ENCODE data around the gene DOK1.
A peak's percentile ranks its signal among the peaks of the same experiment; 100 is the strongest.

DOK1 gene

DNA sequence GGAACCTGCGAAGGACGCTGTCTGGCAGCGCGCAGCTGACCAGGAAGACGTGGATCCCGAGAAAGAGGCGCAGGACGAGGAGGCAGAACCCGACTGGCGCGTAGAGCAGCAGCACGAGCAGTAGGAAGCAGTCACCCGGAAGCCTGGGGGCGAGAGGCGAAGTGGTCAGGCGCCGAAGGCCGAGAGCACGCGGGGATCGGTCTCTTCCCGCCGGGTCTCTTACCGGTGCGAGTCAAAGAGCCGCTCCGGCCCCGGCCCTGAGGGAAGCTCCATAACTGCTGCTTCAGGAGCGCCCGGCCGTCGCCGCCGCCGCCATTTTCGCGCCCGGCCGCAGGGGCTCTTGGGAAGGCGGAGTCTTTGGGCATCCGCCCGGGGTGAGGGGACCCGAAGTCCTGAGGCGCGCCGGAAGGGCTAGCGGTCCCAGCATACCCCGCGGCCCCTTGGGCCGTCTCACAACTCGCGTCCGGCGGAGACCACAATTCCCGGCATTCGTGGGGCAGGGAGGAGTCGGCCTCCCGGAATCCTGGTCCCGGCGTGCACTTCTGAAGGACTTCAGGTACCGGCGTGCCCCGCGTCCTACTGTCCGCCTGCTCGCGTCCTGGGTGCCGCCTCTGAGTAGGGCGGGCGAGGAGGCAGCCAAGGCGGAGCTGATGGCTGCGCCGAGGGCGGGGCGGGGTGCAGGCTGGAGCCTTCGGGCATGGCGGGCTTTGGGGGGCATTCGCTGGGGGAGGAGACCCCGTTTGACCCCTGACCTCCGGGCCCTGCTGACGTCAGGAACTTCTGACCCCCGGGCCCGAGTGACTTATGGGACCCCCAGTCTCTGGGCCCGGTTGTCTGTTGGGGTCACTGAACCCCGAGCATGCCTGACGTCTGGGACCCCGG is 24.9 kb upstream of the DOK1 start, which contains the start of the genes AUP1 and HTRA2:
AUP1 (minus strand) TSS at position 350 of the 882 bp plus-strand sequence; CDS start at position 273, 77 bp downstream.
HTRA2 (plus strand) TSS at position 577 of the 882 bp plus-strand sequence; CDS start at position 651, 74 bp downstream.
- peaks cover 31% of the 10 kb centered on the region for H3K4me1 ChIP-seq (ENCODE audit: control insufficient read depth, insufficient read depth, low read length)
- H3K36me3 ChIP-seq (ENCODE audit: control insufficient read depth, insufficient read depth, low read length), result peaks cover 16% of the 10 kb centered on the region
- H3K9ac ChIP-seq (ENCODE audit: low read length), result peak within 1 kb of the TSS; percentile 94
- peak within 1 kb of the TSS; percentile 95 for H3K4me3 ChIP-seq (ENCODE audit: low read length)
- no peaks in the 10 kb centered on the region for H3K9me3 ChIP-seq (ENCODE audit: control insufficient read depth, low read length)
- no peaks in the 10 kb centered on the region for H3K27me3 ChIP-seq (ENCODE audit: control insufficient read depth, insufficient read depth, low read length)

DNA sequence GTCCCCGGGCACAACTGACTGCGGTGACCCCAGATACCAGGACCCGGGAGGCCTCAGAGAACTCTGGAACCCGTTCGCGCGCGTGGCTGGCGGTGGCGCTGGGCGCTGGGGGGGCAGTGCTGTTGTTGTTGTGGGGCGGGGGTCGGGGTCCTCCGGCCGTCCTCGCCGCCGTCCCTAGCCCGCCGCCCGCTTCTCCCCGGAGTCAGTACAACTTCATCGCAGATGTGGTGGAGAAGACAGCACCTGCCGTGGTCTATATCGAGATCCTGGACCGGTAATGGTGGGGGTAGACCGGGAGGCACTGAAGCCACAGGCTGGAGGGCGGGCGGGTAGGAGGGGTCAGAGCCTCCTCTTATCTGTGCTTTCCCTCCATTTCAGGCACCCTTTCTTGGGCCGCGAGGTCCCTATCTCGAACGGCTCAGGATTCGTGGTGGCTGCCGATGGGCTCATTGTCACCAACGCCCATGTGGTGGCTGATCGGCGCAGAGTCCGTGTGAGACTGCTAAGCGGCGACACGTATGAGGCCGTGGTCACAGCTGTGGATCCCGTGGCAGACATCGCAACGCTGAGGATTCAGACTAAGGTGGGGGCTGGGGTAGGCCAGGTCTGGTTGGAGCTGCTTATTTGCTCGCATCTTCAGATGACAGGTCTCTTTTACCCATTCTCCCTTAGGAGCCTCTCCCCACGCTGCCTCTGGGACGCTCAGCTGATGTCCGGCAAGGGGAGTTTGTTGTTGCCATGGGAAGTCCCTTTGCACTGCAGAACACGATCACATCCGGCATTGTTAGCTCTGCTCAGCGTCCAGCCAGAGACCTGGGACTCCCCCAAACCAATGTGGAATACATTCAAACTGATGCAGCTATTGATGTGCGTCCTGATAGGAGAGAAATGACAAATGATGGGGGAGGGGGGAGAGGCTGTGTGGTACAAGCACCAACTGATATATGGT is 24.0 kb upstream of the DOK1 start:
- peaks cover 16% of the 10 kb centered on the region for H3K36me3 ChIP-seq (ENCODE audit: control insufficient read depth, insufficient read depth, low read length)

DNA sequence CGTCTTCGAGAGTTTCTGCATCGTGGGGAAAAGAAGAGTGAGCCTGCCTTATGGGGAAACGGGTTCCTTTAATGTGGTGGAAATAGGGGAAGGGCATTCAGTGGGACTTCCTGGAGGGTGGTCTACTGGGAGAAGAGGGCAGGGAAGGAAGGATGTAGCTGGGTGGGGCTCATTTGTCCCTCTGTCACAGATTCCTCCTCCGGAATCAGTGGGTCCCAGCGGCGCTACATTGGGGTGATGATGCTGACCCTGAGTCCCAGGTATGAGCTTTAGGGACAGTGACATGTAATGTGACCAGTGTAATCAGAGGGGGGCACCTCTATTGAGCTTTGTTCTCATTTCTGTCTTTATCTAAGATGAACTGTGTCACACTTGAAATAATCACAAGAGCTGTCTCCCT is 22.9 kb upstream of the DOK1 start:
- Histone ChIP-seq H3K4me3 (ENCODE audit: low read length) (no peak overlapping the region), H3K36me3 (ENCODE audit: control insufficient read depth, insufficient read depth, low read length) (peaks cover 13% of the 10 kb centered on the region), H3K4me1 (ENCODE audit: control insufficient read depth, insufficient read depth, low read length) (peaks cover 25% of the 10 kb centered on the region), H3K9me3 (ENCODE audit: control insufficient read depth, low read length) (no peaks in the 10 kb centered on the region), H3K27me3 (ENCODE audit: control insufficient read depth, insufficient read depth, low read length) (no peaks in the 10 kb centered on the region), H3K9ac (ENCODE audit: low read length) (no peak overlapping the region)

More for the DNA sequence above, 24.0 kb upstream of the DOK1 start:
- Histone ChIP-seq H3K4me1 (ENCODE audit: control insufficient read depth, insufficient read depth, low read length) (peaks cover 27% of the 10 kb centered on the region), H3K9ac (ENCODE audit: low read length) (peak overlapping the region; percentile 94), H3K27me3 (ENCODE audit: control insufficient read depth, insufficient read depth, low read length) (no peaks in the 10 kb centered on the region), H3K9me3 (ENCODE audit: control insufficient read depth, low read length) (no peaks in the 10 kb centered on the region), H3K4me3 (ENCODE audit: low read length) (peak overlapping the region; percentile 64)

DNA sequence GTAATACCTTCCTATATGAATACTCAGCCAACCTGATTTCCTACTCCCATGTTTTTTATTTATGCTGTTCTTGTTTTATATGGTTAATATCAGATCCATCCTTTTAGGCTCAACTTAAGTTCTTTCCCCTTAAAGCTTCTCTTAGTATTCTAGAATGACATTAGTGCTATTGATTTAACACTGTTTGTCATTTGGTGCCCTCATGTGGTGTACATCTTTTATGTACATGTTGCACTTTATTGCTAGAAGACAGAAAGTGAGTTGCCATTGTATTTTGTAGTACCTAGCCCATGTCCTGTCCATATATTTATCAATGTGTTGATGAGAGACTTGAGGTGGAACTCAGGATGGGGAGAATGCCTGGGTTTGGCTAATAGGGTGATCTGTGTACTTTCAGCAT is 22.3 kb upstream of the DOK1 start:
- H3K36me3 ChIP-seq (ENCODE audit: control insufficient read depth, insufficient read depth, low read length), result peaks cover 8% of the 10 kb centered on the region
- H3K9me3 ChIP-seq (ENCODE audit: control insufficient read depth, low read length), result no peaks in the 10 kb centered on the region
- H3K4me3 ChIP-seq (ENCODE audit: low read length), result no peak overlapping the region
- H3K27me3 ChIP-seq (ENCODE audit: control insufficient read depth, insufficient read depth, low read length), result no peaks in the 10 kb centered on the region
- no peak overlapping the region for H3K9ac ChIP-seq (ENCODE audit: low read length)
- peaks cover 25% of the 10 kb centered on the region for H3K4me1 ChIP-seq (ENCODE audit: control insufficient read depth, insufficient read depth, low read length)

DNA sequence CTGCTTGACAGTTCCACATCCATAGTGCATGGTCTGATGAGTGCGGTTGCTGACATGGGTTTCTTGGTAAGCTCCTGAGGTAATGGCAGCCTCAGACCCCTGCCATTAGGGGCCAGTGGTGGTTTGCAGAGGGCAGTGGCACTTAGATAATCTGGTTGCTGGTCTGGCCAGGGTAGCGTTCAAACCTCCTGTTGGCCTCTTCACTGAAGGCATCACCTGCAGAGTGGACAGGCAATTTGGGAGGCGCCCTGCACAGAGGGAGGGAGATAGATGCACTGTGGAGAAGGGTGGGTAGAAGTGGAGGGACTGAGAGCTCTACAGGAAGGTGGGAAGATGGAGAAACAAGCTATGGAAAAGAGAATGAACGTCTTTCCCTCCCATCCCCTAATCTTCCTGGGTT is 21.1 kb upstream of the DOK1 start:
- Histone ChIP-seq H3K9ac (ENCODE audit: low read length) (no peak overlapping the region), H3K27me3 (ENCODE audit: control insufficient read depth, insufficient read depth, low read length) (no peaks in the 10 kb centered on the region), H3K4me3 (ENCODE audit: low read length) (no peak overlapping the region)

DNA sequence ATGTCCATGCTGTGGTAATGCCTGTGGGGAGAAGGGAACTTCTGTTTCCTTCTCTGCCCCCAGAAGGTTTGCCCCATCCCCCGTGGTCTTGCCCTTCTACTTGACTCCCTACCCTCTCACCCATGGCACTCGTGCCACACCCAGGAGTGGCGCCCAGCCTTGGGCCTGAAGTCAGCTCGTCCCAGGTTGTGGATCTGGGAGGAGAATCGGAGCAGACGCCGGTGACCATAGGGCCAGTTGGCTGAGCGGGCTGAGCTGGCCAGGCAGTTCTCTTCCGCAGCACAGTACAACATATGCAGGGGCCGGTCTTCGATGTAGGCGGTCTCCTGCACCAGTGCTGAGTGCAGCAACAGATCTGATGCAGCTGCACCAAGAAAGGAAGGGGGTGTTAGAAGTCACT is 20.1 kb upstream of the DOK1 start:
- no peaks in the 10 kb centered on the region for H3K27me3 ChIP-seq (ENCODE audit: control insufficient read depth, insufficient read depth, low read length)
- no peaks in the 10 kb centered on the region for H3K36me3 ChIP-seq (ENCODE audit: control insufficient read depth, insufficient read depth, low read length)
- no peaks in the 10 kb centered on the region for H3K9me3 ChIP-seq (ENCODE audit: control insufficient read depth, low read length)

More for the DNA sequence above, 21.1 kb upstream of the DOK1 start:
- Histone ChIP-seq H3K36me3 (ENCODE audit: control insufficient read depth, insufficient read depth, low read length) (no peaks in the 10 kb centered on the region), H3K9me3 (ENCODE audit: control insufficient read depth, low read length) (no peaks in the 10 kb centered on the region), H3K4me1 (ENCODE audit: control insufficient read depth, insufficient read depth, low read length) (peaks cover 16% of the 10 kb centered on the region)

DNA sequence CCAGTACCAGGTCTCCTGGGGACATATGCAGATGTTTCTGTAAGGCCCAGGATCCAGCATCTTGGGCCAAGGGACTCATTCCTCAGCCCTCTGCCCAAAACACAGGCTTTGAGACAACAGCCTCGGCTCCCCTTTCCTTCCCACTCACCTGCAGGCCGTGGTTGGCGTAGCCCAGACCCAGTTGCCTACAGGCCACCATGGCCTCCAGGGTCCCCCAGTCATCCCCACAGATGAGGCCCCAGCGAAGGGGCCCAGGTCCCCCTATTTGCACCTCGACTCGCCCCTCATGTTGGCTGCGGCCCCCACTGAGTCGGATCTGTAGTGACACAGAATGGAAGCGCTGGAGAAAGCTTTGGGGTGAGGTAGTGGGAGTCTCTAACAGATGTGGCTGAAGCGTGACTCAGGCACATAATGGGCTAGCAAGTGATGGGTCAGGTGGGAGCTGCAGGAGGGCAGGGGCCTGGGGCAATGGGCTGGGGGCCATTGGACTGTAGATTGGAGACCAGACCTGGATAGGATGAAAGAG is 19.0 kb upstream of the DOK1 start:
- Histone ChIP-seq H3K9me3 (ENCODE audit: control insufficient read depth, low read length) (no peaks in the 10 kb centered on the region), H3K27me3 (ENCODE audit: control insufficient read depth, insufficient read depth, low read length) (no peaks in the 10 kb centered on the region), H3K9ac (ENCODE audit: low read length) (no peak overlapping the region), H3K4me1 (ENCODE audit: control insufficient read depth, insufficient read depth, low read length) (peaks cover 11% of the 10 kb centered on the region), H3K4me3 (ENCODE audit: low read length) (no peak overlapping the region), H3K36me3 (ENCODE audit: control insufficient read depth, insufficient read depth, low read length) (no peaks in the 10 kb centered on the region)

More for the DNA sequence above, 20.1 kb upstream of the DOK1 start:
- Histone ChIP-seq H3K9ac (ENCODE audit: low read length) (no peak overlapping the region), H3K4me1 (ENCODE audit: control insufficient read depth, insufficient read depth, low read length) (peaks cover 11% of the 10 kb centered on the region), H3K4me3 (ENCODE audit: low read length) (no peak overlapping the region)

DNA sequence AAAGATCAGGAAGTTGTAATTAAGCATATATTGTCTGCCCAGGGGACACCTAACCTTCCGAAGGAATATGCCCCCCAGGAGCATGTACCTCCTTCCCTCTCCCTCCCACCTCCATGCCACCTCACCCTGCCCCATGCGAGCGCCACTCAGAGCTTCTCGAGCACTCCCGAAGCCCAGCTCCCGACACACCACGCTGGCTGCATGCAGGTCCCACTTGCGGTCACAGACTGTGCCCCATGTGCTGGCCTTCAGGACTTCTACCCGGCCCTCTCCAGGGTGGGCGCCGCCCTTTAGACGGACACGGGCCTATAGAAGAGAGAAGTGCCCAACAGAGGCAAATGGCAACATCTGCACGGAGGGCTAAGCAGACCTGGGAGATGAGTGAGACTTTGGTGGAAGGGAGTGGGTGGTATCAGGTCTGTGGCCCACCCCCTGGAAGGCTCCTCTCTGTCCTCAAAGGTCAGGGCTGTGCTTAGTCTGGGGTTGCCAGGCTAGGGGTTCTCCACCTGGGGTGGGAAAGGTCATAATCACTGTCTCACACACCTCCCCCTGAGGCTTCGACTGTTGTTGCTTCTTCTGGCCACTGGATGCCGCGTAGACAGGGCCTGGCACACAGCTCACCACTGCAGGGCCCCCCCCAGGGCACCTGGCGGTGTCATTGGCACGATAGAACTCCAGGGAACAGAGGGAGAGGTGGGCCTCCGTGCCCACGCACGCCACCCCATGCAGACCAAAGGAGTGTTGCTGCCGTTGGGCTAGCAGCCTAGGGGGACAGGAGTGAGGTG is 18.2 kb upstream of the DOK1 start:
- Histone ChIP-seq H3K4me3 (ENCODE audit: low read length) (no peak overlapping the region), H3K4me1 (ENCODE audit: control insufficient read depth, insufficient read depth, low read length) (peaks cover 3% of the 10 kb centered on the region), H3K9ac (ENCODE audit: low read length) (no peak overlapping the region), H3K9me3 (ENCODE audit: control insufficient read depth, low read length) (no peaks in the 10 kb centered on the region), H3K36me3 (ENCODE audit: control insufficient read depth, insufficient read depth, low read length) (no peaks in the 10 kb centered on the region), H3K27me3 (ENCODE audit: control insufficient read depth, insufficient read depth, low read length) (no peaks in the 10 kb centered on the region)

DNA sequence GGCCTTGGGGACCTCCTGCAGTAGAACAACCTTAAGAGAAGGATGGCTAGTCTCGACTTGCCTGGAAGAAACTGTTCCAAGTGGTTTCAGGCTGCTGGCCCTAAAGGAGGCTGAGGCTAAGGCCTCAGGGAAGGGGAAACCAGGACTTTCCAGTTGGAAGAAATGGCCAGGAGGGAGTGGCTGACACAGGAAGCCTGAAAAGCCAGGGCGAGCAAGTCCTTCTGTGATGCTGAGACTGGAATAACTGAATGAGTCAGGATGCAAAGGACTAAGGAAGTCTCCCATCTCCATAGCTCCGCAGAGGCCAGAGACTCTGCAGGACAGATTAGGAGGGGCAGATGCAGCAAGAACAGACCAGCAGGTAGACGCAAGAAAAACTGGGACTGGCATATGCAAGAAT is 17.4 kb upstream of the DOK1 start:
- H3K36me3 ChIP-seq (ENCODE audit: control insufficient read depth, insufficient read depth, low read length), result no peaks in the 10 kb centered on the region
- no peaks in the 10 kb centered on the region for H3K4me1 ChIP-seq (ENCODE audit: control insufficient read depth, insufficient read depth, low read length)
- H3K9me3 ChIP-seq (ENCODE audit: control insufficient read depth, low read length), result no peaks in the 10 kb centered on the region
- H3K9ac ChIP-seq (ENCODE audit: low read length), result no peak overlapping the region
- no peak overlapping the region for H3K4me3 ChIP-seq (ENCODE audit: low read length)
- no peaks in the 10 kb centered on the region for H3K27me3 ChIP-seq (ENCODE audit: control insufficient read depth, insufficient read depth, low read length)

DNA sequence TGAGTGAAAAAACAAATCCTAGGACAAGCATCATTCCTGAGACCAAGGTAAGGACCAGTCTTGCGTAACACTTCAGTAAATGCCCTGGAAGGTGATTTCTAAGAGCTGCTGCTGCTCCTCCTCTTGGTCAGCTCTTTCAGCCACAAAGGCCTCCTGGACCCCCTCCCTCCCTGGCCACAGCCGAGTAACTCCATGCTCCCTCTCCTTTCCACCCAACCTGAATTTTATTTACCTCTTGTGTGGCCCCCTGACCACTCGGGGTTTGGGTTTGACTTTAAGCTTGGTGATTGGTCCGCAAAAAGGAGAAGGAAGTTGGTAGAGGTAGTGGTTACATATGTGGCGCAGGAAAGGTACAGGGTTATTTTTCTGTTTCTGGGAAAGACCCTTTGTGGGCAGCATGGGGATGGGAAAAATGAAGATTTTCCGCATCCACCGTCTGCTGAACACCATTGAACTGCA is 15.6 kb upstream of the DOK1 start:
- H3K9me3 ChIP-seq (ENCODE audit: control insufficient read depth, low read length), result no peaks in the 10 kb centered on the region
- H3K4me1 ChIP-seq (ENCODE audit: control insufficient read depth, insufficient read depth, low read length), result no peaks in the 10 kb centered on the region
- no peak overlapping the region for H3K9ac ChIP-seq (ENCODE audit: low read length)
- H3K4me3 ChIP-seq (ENCODE audit: low read length), result no peak overlapping the region
- no peaks in the 10 kb centered on the region for H3K36me3 ChIP-seq (ENCODE audit: control insufficient read depth, insufficient read depth, low read length)
- H3K27me3 ChIP-seq (ENCODE audit: control insufficient read depth, insufficient read depth, low read length), result no peaks in the 10 kb centered on the region

DNA sequence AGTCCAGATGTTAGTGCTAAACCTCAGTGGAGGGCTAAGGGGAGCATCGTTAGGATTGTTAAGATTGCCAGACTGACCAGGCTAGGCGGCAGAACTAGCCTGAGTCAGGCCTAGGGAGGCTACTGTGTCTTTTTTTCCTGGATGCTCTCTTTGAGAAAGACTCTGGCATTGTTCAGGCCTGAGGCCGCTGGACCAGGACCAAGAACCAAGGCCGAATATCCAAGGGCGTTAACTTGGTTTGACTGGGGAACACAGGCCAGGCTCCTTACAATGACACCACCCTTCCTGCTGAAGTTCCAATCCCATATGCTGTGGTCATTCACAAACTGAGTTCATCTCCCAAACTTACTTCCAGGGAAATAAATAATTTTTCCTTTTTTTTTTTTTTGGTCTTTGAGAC is 14.2 kb upstream of the DOK1 start:
- H3K36me3 ChIP-seq (ENCODE audit: control insufficient read depth, insufficient read depth, low read length), result no peaks in the 10 kb centered on the region
- H3K9ac ChIP-seq (ENCODE audit: low read length), result no peak overlapping the region
- no peaks in the 10 kb centered on the region for H3K27me3 ChIP-seq (ENCODE audit: control insufficient read depth, insufficient read depth, low read length)

More for the DNA sequence above, 14.2 kb upstream of the DOK1 start:
- H3K4me3 ChIP-seq (ENCODE audit: low read length), result no peak overlapping the region
- no peaks in the 10 kb centered on the region for H3K9me3 ChIP-seq (ENCODE audit: control insufficient read depth, low read length)
- H3K4me1 ChIP-seq (ENCODE audit: control insufficient read depth, insufficient read depth, low read length), result no peaks in the 10 kb centered on the region

Data from mucosa of stomach (tissue), 1 donor.